Neuronal stem cell (in vitro differentiated cells): ENCODE data around the gene DCTN5.

Experiments used
- DNase-seq: peaks from one replicate; pipeline ENCODE4 v3.0.0-alpha.2; 2013; ENCODE audit warnings: low spot score
- H2AFZ ChIP-seq: one replicate; pipeline ENCODE4 v1.6.1; 2013; ENCODE audit warnings: mild to moderate bottlenecking, low read length, inconsistent platforms
- H2AK5ac ChIP-seq: 2 replicates; pipeline ENCODE4 v1.6.1; 2013; ENCODE audit warnings: low read depth, mild to moderate bottlenecking, inconsistent platforms, low read length, moderate library complexity, mixed read lengths
- H2BK120ac ChIP-seq: 2 replicates; pipeline ENCODE4 v1.6.1; 2013; ENCODE audit warnings: low read depth, mild to moderate bottlenecking, inconsistent platforms, low read length, moderate library complexity, mixed read lengths
- H2BK12ac ChIP-seq: one replicate; pipeline ENCODE4 v1.6.1; 2013; ENCODE audit warnings: low read length, inconsistent platforms
- H2BK15ac ChIP-seq: 2 replicates; pipeline ENCODE4 v1.6.1; 2013; ENCODE audit warnings: mild to moderate bottlenecking, low read length, inconsistent platforms, mixed read lengths
- H2BK5ac ChIP-seq: one replicate; pipeline ENCODE4 v1.6.1; 2013; ENCODE audit warnings: inconsistent platforms, mild to moderate bottlenecking, low read length, moderate library complexity
- H3K14ac ChIP-seq: one replicate; pipeline ENCODE4 v1.6.1; 2013; ENCODE audit warnings: low read length, inconsistent platforms
- H3K18ac ChIP-seq: 2 replicates; pipeline ENCODE4 v1.6.1; 2013; ENCODE audit warnings: low read length, inconsistent platforms
- H3K23ac ChIP-seq: 2 replicates; pipeline ENCODE4 v1.6.1; 2013; ENCODE audit warnings: low read depth, mild to moderate bottlenecking, mixed read lengths, low read length, inconsistent platforms; ENCODE audit not compliant: poor library complexity
- H3K27ac ChIP-seq: replicated peaks from 3 replicates; pipeline ENCODE4 v1.5.1; 2013; ENCODE audit warnings: low read length, inconsistent platforms
- H3K27me3 ChIP-seq, 3 experiments: 2 replicates each; pipeline ENCODE4 v1.6.1; 2013; ENCODE audit warnings: low read length in 3 of 3, mild to moderate bottlenecking in 2 of 3, inconsistent platforms in 1 of 3, low read depth in 1 of 3, mixed read lengths in 1 of 3, moderate library complexity in 1 of 3; ENCODE audit not compliant: control insufficient read depth in 3 of 3, insufficient read depth in 3 of 3
- H3K36me3 ChIP-seq, 2 donors: replicated peaks in 1 of 2; 2 replicates each; pipeline ENCODE4 v1.6.1; 2013; ENCODE audit warnings: low read length in 2 of 2; ENCODE audit not compliant: control insufficient read depth in 2 of 2, insufficient read depth in 2 of 2
- H3K4ac ChIP-seq: 2 replicates; pipeline ENCODE4 v1.6.1; 2013; ENCODE audit warnings: inconsistent platforms, mild to moderate bottlenecking, low read length, moderate library complexity
- H3K4me1 ChIP-seq, 2 donors: 1 replicate in 1 of 2; 2 replicates in 1 of 2; pipeline ENCODE4 v1.6.1; 2013; ENCODE audit warnings: low read length in 2 of 2, low read depth in 1 of 2; ENCODE audit not compliant: control insufficient read depth in 2 of 2, insufficient read depth in 1 of 2
- H3K4me2 ChIP-seq: one replicate; pipeline ENCODE4 v1.6.1; 2013; ENCODE audit warnings: mild to moderate bottlenecking, low read length, inconsistent platforms; ENCODE audit not compliant: insufficient read depth, poor library complexity, severe bottlenecking
- H3K4me3 ChIP-seq, 2 donors: 2 replicates each; pipeline ENCODE4 v1.5.1; 2013; ENCODE audit warnings: low read length in 2 of 2, mild to moderate bottlenecking in 2 of 2, inconsistent platforms in 1 of 2, moderate library complexity in 1 of 2
- H3K79me1 ChIP-seq: one replicate; pipeline ENCODE4 v1.6.1; 2013; ENCODE audit warnings: low read depth, mild to moderate bottlenecking, inconsistent platforms, low read length, moderate library complexity
- H3K9ac ChIP-seq: one replicate; pipeline ENCODE4 v1.6.1; 2013; ENCODE audit warnings: mild to moderate bottlenecking, low read depth, low read length, inconsistent platforms; ENCODE audit not compliant: poor library complexity
- H3K9me3 ChIP-seq, 2 donors: replicated peaks in 1 of 2; 2 replicates each; pipeline versions ENCODE3 to v1.6.1; 2013; ENCODE audit warnings: low read length in 2 of 2, mild to moderate bottlenecking in 2 of 2, inconsistent platforms in 1 of 2, low read depth in 1 of 2, mixed read lengths in 1 of 2, moderate library complexity in 1 of 2; ENCODE audit not compliant: control insufficient read depth in 2 of 2, insufficient read depth in 1 of 2
- H4K8ac ChIP-seq: one replicate; pipeline ENCODE4 v1.6.1; 2013; ENCODE audit warnings: low read depth, mild to moderate bottlenecking, inconsistent platforms, low read length, moderate library complexity
- H4K91ac ChIP-seq: one replicate; pipeline ENCODE4 v1.6.1; 2013; ENCODE audit warnings: low read length, low read depth, mild to moderate bottlenecking, inconsistent platforms; ENCODE audit not compliant: poor library complexity
- WGBS, 2 donors: extraction: QIAGEN DNeasy Blood & Tissue Kit; methylation state at CpG; one replicate each; pipeline ENCODE4 v1.1.7; 2013; ENCODE audit warnings: missing lambda C conversion rate in 2 of 2, mixed read lengths in 1 of 2; ENCODE audit not compliant: insufficient read length in 2 of 2, insufficient replicate concordance in 1 of 2; ENCODE audit errors: extremely low coverage in 2 of 2; 5-methylcytosine and 5-hydroxymethylcytosine counted together

Gene DCTN5

DNA sequence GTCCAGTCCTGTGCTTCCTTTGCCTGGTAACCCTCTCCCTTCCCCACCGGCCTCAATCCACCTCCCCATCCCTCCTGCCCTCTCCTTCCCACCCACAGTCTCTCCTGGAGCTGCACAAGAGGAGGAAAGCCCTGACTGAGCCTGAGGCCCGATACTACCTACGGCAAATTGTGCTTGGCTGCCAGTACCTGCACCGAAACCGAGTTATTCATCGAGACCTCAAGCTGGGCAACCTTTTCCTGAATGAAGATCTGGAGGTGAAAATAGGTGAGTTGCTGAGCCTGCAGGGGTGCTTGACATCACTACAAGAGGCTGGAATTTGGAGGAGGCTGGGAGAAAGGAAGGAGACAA, 38.7 kb downstream of the DCTN5 start:
- no peak overlapping the region for H4K8ac ChIP-seq
- no peak overlapping the region for H2BK120ac ChIP-seq
- peaks cover 30 to 66% of the 10 kb centered on the region in 2 donors for H3K36me3 ChIP-seq
- peak overlapping the region; percentile 77 for H3K4me2 ChIP-seq
- H3K18ac ChIP-seq = no peak overlapping the region
- H2BK12ac ChIP-seq = no peak overlapping the region
- H3K27me3 ChIP-seq = no peaks in the 10 kb centered on the region
- no peak overlapping the region for H3K14ac ChIP-seq
- H3K79me1 ChIP-seq = peaks cover 8% of the 10 kb centered on the region
- no peak overlapping the region for H2AFZ ChIP-seq
- no peak overlapping the region for H3K4ac ChIP-seq
- H3K9ac ChIP-seq = peak overlapping the region; percentile 87
- no CpG with 5 or more reads among the region's 6 CpGs for WGBS, 2 donors
- no peak for DNase-seq
- H3K9me3 ChIP-seq = no peaks in the 10 kb centered on the region
- H3K23ac ChIP-seq = no peak overlapping the region
- H3K4me3 ChIP-seq = peak overlapping the region; percentile 94 to 100
- no peak overlapping the region for H3K27ac ChIP-seq
- no peak overlapping the region for H2BK15ac ChIP-seq
- no peak overlapping the region for H2BK5ac ChIP-seq
- no peak overlapping the region for H2AK5ac ChIP-seq
- peaks cover 14% of the 10 kb centered on the region in 2 donors for H3K4me1 ChIP-seq
- H4K91ac ChIP-seq = no peak overlapping the region

DNA sequence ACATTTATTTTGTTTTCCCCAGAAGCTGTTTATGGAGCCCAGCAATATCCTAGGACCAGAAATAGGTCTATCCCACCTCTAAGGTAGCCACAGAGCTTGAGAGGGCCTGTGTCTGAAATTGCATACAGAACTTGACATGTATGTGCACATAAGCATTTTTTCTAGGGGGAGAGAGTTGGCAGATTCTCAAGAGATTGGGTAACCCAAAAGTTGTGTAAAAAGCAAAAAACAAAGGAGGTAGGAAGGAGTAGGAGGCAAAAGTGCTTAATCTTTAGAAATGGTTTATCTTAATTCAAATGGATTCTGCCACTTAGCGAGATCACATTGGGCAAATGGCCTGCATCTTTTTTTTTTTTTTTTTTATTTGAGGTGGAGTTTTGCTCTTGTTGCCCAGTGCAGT, 40.9 kb downstream of the DCTN5 start:
- Histone ChIP-seq H2AFZ (no peak overlapping the region), H2AK5ac (no peak overlapping the region), H3K9me3 (no peaks in the 10 kb centered on the region), H2BK15ac (no peak overlapping the region), H3K23ac (no peak overlapping the region), H3K79me1 (peaks cover 10% of the 10 kb centered on the region), H2BK5ac (no peak overlapping the region), H3K4ac (no peak overlapping the region), H3K27ac (no peak overlapping the region), H2BK120ac (no peak overlapping the region), H3K4me1 (peaks cover 14% of the 10 kb centered on the region in 2 donors), H3K27me3 (no peaks in the 10 kb centered on the region), H3K4me2 (no peak overlapping the region), H4K91ac (no peak overlapping the region), H3K14ac (no peak overlapping the region), H3K36me3 (peaks cover 39 to 78% of the 10 kb centered on the region in 2 donors), H3K18ac (no peak overlapping the region), H4K8ac (no peak overlapping the region), H2BK12ac (no peak overlapping the region), H3K4me3 (no peak overlapping the region), H3K9ac (no peak overlapping the region)
- WGBS, 2 donors = no CpG with 5 or more reads among the region's 1 CpG
- DNase-seq = no peak

DNA sequence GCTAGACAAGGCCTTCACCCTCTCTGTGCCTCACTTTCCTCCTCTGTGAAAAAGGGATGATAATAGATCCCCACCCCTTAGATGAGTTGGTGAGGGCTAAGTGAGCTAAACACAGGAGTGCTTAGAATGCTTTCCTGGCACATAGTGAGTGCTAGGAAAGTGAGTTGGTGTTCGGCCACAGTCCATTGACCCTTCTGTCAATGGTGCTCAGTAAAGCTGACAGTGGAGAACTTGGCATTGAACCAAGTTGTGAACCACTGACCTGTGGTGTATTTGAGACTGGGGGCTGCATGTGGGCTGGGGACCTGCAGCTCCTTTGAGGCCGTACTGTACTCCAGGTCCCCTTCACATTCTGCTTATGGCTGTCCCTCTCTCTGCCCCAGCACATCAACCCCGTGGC, 42.2 kb downstream of the DCTN5 start:
- DNase-seq = no peak
- H3K9me3 ChIP-seq = no peaks in the 10 kb centered on the region
- WGBS, 2 donors = no CpG with 5 or more reads among the region's 3 CpGs
- no peaks in the 10 kb centered on the region for H3K27me3 ChIP-seq
- no peak overlapping the region for H2BK12ac ChIP-seq
- H3K9ac ChIP-seq = no peak overlapping the region
- H2AFZ ChIP-seq = no peak overlapping the region
- no peak overlapping the region for H4K91ac ChIP-seq
- H2BK15ac ChIP-seq = no peak overlapping the region
- H4K8ac ChIP-seq = no peak overlapping the region
- H3K79me1 ChIP-seq = peaks cover 13% of the 10 kb centered on the region
- H3K23ac ChIP-seq = no peak overlapping the region
- H3K27ac ChIP-seq = no peak overlapping the region
- no peak overlapping the region for H2BK120ac ChIP-seq
- no peak overlapping the region for H3K4me3 ChIP-seq
- no peak overlapping the region for H2AK5ac ChIP-seq
- H3K4me1 ChIP-seq = peaks cover 10 to 14% of the 10 kb centered on the region in 2 donors
- no peak overlapping the region for H3K18ac ChIP-seq
- H3K36me3 ChIP-seq = peaks cover 52 to 88% of the 10 kb centered on the region in 2 donors
- H2BK5ac ChIP-seq = no peak overlapping the region
- no peak overlapping the region for H3K4me2 ChIP-seq
- H3K4ac ChIP-seq = no peak overlapping the region
- H3K14ac ChIP-seq = no peak overlapping the region

DNA sequence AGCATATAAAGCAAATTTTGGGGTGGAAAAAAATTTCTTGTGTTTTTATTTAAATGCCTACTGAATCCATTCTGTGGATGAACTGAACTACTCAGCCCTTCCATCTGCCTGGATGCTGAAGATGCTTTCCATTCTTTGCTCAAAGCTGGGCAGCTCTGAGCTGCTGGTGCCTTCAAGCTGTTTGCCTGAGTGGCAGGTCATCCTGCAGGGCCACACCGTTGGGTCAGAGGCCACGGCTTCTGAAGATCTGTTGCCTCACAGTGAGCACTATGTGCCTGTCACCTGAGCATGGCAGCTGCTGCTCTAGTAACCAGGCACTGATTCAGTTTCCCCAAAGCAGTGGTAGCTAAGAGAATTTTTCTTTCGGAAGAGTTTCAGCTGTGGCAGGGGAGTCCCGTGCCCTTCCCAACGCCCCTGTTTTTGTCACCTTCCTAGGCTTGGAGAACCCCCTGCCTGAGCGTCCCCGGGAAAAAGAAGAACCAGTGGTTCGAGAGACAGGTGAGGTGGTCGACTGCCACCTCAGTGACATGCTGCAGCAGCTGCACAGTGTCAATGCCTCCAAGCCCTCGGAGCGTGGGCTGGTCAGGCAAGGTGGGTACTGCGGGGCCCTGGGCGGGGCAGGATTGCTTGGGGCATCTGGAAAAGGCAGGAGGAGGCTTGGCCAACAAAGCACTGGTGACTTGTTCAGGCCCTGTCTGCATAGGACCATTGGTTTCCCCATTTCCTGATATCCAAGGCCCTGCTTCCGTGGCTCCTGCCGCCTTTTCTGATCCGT, 46.0 kb downstream of the DCTN5 start:
- no peak overlapping the region for H2BK120ac ChIP-seq
- H3K14ac ChIP-seq = no peak overlapping the region
- H2AK5ac ChIP-seq = no peak overlapping the region
- no peak for DNase-seq
- peaks cover 59 to 99% of the 10 kb centered on the region in 2 donors for H3K36me3 ChIP-seq
- no peaks in the 10 kb centered on the region for H3K9me3 ChIP-seq
- no peak overlapping the region for H2BK15ac ChIP-seq
- no peak overlapping the region for H3K4me3 ChIP-seq
- H3K18ac ChIP-seq = no peak overlapping the region
- no peak overlapping the region for H2AFZ ChIP-seq
- peak overlapping the region; percentile 9 for H3K23ac ChIP-seq
- H3K4me2 ChIP-seq = no peak overlapping the region
- H3K4me1 ChIP-seq = no peaks in the 10 kb centered on the region
- WGBS, 2 donors = no CpG with 5 or more reads among the region's 16 CpGs
- H3K9ac ChIP-seq = no peak overlapping the region
- H3K4ac ChIP-seq = no peak overlapping the region
- no peak overlapping the region for H2BK5ac ChIP-seq
- peaks cover 8% of the 10 kb centered on the region for H3K79me1 ChIP-seq
- H4K8ac ChIP-seq = no peak overlapping the region
- H3K27me3 ChIP-seq = no peaks in the 10 kb centered on the region
- no peak overlapping the region for H4K91ac ChIP-seq
- no peak overlapping the region for H3K27ac ChIP-seq
- no peak overlapping the region for H2BK12ac ChIP-seq
